Upper lobe of left lung (tissue), 6 donors: Measurements from ENCODE around the gene CDH11. TPM values are rescaled to one million over a fixed set of nuclear protein-coding genes. Genes with fewer than 3 reads are reported as not detected.

Experiments
- ATAC-seq, 2 donors: fragments of 200-7000 bp; cut with Tn5 transposase; one replicate each; pipeline ENCODE4 v1.9.1; 2022; ENCODE audit warnings: mild to moderate bottlenecking in 2 of 2, moderate library complexity in 2 of 2; ENCODE audit not compliant: low FRiP score in 2 of 2
- DNase-seq, 2 donors: peaks; one replicate each; pipeline ENCODE4 v3.0.0-alpha.2; 2019 to 2020
- H3K27ac ChIP-seq, 4 donors: fragments of 200-600 bp; sonication (generic); one replicate each; pipeline ENCODE4 v1.5.1; 2016 to 2019
- H3K27me3 ChIP-seq, 4 donors: fragments of 200-600 bp; sonication (generic); one replicate each; pipeline ENCODE4 v1.5.1; 2017 to 2019
- H3K36me3 ChIP-seq, 4 donors: fragments of 200-600 bp; sonication (generic); one replicate each; pipeline ENCODE4 v1.5.1; 2016 to 2019
- H3K4me1 ChIP-seq, 4 donors: fragments of 200-600 bp; sonication (generic); one replicate each; pipeline ENCODE4 v1.5.1; 2018 to 2019
- H3K4me3 ChIP-seq, 4 donors: fragments of 200-600 bp; sonication (generic); one replicate each; pipeline ENCODE4 v1.5.1; 2017 to 2019; ENCODE audit warnings: mild to moderate bottlenecking in 2 of 4, moderate library complexity in 1 of 4
- H3K9me3 ChIP-seq, 4 donors: fragments of 200-600 bp; sonication (generic); one replicate each; pipeline ENCODE4 v1.5.1; 2018 to 2019
- CTCF ChIP-seq, 6 experiments: fragments of 450-650 bp in 4 of 6; fragments of 200-600 bp in 2 of 6; sonication (generic) in 2 of 6; IDR thresholded peaks; one replicate each; pipeline ENCODE4 v1.5.1; 2016 to 2019; ENCODE audit warnings: antibody characterized with exemption in 6 of 6
- EP300 ChIP-seq, 4 donors: sonication (generic); formaldehyde crosslinking; IDR thresholded peaks; one replicate each; pipeline ENCODE4 v1.5.1; 2017; ENCODE audit warnings: antibody characterized with exemption in 4 of 4, control low read depth in 2 of 4
- POLR2A ChIP-seq, 4 donors: fragments of 450-650 bp; IDR thresholded peaks; one replicate each; pipeline ENCODE4 v1.5.1; 2016 to 2017; ENCODE audit warnings: antibody characterized with exemption in 4 of 4, mild to moderate bottlenecking in 2 of 4
- POLR2AphosphoS5 ChIP-seq, 2 donors: sonication (generic); formaldehyde crosslinking; IDR thresholded peaks; one replicate each; pipeline ENCODE4 v1.5.1; 2017; ENCODE audit warnings: antibody characterized with exemption in 2 of 2
- WGBS, 2 donors: methylation state at CpG; one replicate each; pipeline ENCODE4 v1.1.5; 2017 to 2018; 5-methylcytosine and 5-hydroxymethylcytosine counted together
- total RNA-seq, 6 donors: library from RNA; depleted of rRNA in 4 of 6; stranded (reverse); fragments of >200 nt in 4 of 6; gene quantifications; one replicate each; pipeline versions ENCODE4 v1.1.0 to v1.2.1, GENCODE V29; 2016 to 2021
- donor health status: DM: no; HTN: no; CAD: no; lungs with moderate emphysema.
- donor health status: DM: no; HTN: yes; CAD: no; lungs with severe emphysema.

Gene CDH11
- total RNA-seq, 6 donors from 2014 or later: 20.9 to 164 (median 74.2) TPM

GRCh38 chr16:65066651-65067050, 55.2 kb downstream of the CDH11 start:
- no peaks in the 10 kb centered on the region for H3K27me3 ChIP-seq
- ATAC-seq: no peak
- H3K9me3 ChIP-seq: no peaks in the 10 kb centered on the region
- H3K4me3 ChIP-seq: no peak overlapping the region
- WGBS, 2 donors: 63 to 64% methylated on average over 1 of the region's 1 CpG
- no peak overlapping the region for H3K27ac ChIP-seq
- no peak for DNase-seq
- no peaks in the 10 kb centered on the region for H3K36me3 ChIP-seq
- no peak for TF ChIP-seq CTCF (IDR thresholded peaks at IDR 0.05)
- TF ChIP-seq POLR2A (IDR thresholded peaks at IDR 0.05): no peak
- no peak for TF ChIP-seq EP300 (IDR thresholded peaks at IDR 0.05)
- TF ChIP-seq POLR2AphosphoS5 (IDR thresholded peaks at IDR 0.05): no peak
- H3K4me1 ChIP-seq: no peaks in the 10 kb centered on the region

- ATAC-seq (no peak), DNase-seq (no peak)
- H3K27me3 ChIP-seq: no peaks in the 10 kb centered on the region
- 80 to 84% methylated on average over 7 of the region's 7 CpGs for WGBS, 2 donors
- no peaks in the 10 kb centered on the region for H3K9me3 ChIP-seq
- no peaks in the 10 kb centered on the region for H3K4me1 ChIP-seq
- TF ChIP-seq EP300 (IDR thresholded peaks at IDR 0.05) (no peak), POLR2A (IDR thresholded peaks at IDR 0.05) (no peak), POLR2AphosphoS5 (IDR thresholded peaks at IDR 0.05) (no peak), CTCF (IDR thresholded peaks at IDR 0.05) (no peak)
- no peaks in the 10 kb centered on the region for H3K36me3 ChIP-seq
- H3K4me3 ChIP-seq: no peak overlapping the region
- H3K27ac ChIP-seq: no peak overlapping the region
Measured at GRCh38 chr16:65065031-65065430, 56.8 kb downstream of the CDH11 start.

GRCh38 chr16:65064131-65064530, 57.7 kb downstream of the CDH11 start:
- no peaks in the 10 kb centered on the region for H3K36me3 ChIP-seq
- DNase-seq (no peak), ATAC-seq (no peak)
- no peak overlapping the region for H3K4me3 ChIP-seq
- no peaks in the 10 kb centered on the region for H3K9me3 ChIP-seq
- no peaks in the 10 kb centered on the region for H3K4me1 ChIP-seq
- H3K27ac ChIP-seq: no peak overlapping the region
- no peak for TF ChIP-seq POLR2AphosphoS5 (IDR thresholded peaks at IDR 0.05)
- TF ChIP-seq POLR2A (IDR thresholded peaks at IDR 0.05): no peak
- TF ChIP-seq CTCF (IDR thresholded peaks at IDR 0.05): no peak
- no peak for TF ChIP-seq EP300 (IDR thresholded peaks at IDR 0.05)
- H3K27me3 ChIP-seq: no peaks in the 10 kb centered on the region
- WGBS, 2 donors: 86 to 92% methylated on average over 2 of the region's 2 CpGs

GRCh38 chr16:65062736-65063583, 58.9 kb downstream of the CDH11 start:
- Histone ChIP-seq H3K27ac (peak overlapping the region in 1 of 4 donors; percentile 14), H3K27me3 (no peaks in the 10 kb centered on the region), H3K4me3 (no peak overlapping the region), H3K4me1 (no peaks in the 10 kb centered on the region), H3K9me3 (no peaks in the 10 kb centered on the region), H3K36me3 (no peaks in the 10 kb centered on the region)
- ATAC-seq (peak in 1 of 2 donors; percentile 44), DNase-seq (no peak)
- 63 to 68% methylated on average over 8 of the region's 8 CpGs for WGBS, 2 donors
- TF ChIP-seq CTCF (IDR thresholded peaks at IDR 0.05): no peak
- TF ChIP-seq POLR2AphosphoS5 (IDR thresholded peaks at IDR 0.05): peak in 1 of 2 donors; percentile 34
- TF ChIP-seq POLR2A (IDR thresholded peaks at IDR 0.05): no peak
